GM21390 (cell line): ENCODE data around the gene MAGIX.

Experiments used
- ATAC-seq: cut with Tn5 transposase; IDR thresholded peaks from one replicate; pipeline ENCODE4 v1.9.1; 2021; ENCODE audit not compliant: unreplicated experiment

Gene MAGIX

GRCh38 chrX:49179358-49179757 lies 16.8 kb downstream of the MAGIX start:
- no peak for ATAC-seq

DNA sequence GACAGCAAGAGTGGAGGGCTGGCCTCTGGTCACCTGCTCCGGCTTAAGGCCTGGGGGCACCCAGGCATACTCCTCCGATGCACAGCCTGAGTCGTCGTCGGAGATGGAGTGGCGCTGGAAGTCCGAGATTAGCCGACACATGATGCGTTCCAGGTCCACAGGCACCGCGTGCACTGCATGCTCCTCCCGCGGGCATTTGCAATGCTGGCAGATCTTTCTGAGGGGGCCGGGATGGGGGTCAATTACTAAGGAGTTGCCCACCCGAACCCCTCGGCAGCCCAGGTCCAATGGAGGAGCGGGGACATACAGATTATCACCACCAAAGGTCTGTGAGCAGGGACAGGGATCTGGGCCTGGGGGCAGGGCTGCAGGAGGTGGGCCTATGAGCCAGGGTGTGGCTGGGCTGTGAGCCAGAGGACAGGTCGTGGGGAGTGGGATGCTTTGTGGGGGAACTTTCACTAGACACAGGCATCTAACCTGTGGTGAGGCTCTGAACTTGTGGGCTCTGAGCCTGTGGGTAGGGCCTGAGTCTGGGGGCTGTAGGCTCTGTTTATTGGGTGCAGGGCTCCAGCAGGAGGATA lies 21.2 kb downstream of the MAGIX start:
- no peak for ATAC-seq

DNA sequence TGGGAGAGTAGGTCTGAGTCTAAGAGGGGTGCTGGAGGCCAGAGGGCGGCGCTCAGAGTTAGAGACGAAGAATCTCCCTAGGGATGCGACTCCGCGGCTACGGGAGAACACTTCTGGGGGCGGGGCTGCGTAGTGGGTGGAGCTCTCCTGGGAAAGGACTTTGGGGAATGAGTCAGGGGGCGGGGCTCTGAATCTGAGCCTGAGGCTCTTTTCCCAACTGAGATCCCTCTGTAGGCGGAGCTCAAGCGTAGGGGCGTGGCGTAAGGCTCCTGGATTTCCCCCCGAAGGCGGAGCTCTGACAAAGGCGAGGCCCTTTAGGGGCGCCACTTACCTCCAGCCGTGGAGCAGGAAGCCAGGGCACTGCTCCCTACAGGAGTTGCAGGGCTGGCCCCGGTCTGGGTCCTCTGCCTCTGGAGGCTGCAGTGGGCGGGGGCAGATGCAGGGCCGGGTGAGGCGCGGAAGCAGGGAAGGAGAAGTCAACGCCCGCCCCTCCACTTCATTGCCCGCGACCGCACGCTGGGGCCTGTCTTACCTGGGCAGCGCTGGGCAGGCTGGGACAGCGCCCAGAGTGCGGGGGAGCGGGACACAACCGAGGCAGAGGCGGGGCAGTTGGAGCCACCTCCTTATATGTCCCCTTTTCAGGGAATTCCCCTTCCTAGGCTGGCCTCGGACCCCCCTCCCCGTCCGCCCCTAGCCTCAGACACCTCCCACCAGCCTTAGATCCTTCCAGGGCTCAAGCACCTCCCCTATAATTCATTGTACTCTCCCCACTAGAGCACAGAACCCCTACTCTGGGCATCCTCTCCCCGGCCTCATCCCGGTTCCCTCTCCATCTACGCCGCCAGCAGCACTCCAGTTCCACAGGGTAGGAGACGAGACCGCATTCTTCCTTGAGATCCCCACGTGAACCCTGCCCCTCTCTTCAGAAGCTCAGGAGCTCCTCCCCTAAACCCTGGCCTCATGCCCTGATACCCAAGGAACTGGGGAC lies 22.0 kb downstream of the MAGIX start:
- ATAC-seq = peak; percentile 42

DNA sequence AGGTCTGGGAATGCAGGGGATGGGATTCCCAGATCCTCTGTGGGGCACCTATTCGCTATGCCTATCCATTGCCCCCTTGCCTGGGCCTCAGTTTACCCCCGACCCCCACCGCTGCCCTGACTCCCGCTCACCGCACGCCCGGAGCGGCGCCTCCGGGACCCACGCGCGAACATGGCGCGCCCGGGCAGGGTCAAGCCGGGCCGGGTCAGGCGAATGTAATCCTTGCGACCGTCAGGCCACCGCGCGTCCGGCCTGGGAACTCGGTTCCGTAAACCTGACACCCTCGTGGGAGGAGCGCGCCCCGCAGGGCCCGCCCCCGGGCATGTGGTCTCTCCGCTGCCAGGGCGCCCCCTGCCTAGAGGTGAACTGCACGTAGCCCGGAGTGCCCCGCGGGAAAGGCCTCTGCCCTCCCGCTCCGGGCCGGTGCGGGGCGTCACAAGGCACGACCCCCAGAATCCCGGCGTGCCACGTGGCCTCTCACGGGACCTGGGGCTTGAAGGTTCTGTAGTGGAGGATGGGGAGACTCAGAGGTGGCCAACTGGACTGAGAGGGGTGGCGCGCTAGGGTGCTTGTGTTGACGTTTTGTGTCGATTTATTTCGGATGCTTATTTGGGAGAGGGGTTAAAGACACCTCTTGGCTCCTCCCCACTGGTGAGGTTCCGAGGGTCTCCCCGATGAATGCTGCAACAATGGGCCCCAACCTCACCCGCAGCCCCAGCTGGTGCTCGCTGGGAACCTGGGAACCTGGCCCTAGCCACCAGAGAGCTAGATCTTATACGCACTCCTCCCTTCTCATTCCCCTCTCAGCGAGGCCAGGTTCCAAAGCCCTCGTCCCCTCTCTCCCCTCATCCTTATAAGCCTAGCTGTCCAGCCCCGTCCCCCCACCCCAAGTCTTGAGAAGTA lies 23.8 kb downstream of the MAGIX start, which contains the start of gene PRICKLE3:
Gene PRICKLE3 (minus strand): TSS at position 249 of the 903 bp plus-strand sequence. CDS start 76 bp downstream, at position 173.
- peak; percentile 28 for ATAC-seq

- ATAC-seq = no peak
Observed at GRCh38 chrX:49187028-49187394, 24.5 kb downstream of the MAGIX start.

GRCh38 chrX:49187526-49187925 lies 25.0 kb downstream of the MAGIX start:
- no peak for ATAC-seq

- no peak for ATAC-seq
Observed at GRCh38 chrX:49188468-49189076, 26.0 kb downstream of the MAGIX start.

GRCh38 chrX:49189606-49190005 lies 27.0 kb downstream of the MAGIX start:
- ATAC-seq = no peak

DNA sequence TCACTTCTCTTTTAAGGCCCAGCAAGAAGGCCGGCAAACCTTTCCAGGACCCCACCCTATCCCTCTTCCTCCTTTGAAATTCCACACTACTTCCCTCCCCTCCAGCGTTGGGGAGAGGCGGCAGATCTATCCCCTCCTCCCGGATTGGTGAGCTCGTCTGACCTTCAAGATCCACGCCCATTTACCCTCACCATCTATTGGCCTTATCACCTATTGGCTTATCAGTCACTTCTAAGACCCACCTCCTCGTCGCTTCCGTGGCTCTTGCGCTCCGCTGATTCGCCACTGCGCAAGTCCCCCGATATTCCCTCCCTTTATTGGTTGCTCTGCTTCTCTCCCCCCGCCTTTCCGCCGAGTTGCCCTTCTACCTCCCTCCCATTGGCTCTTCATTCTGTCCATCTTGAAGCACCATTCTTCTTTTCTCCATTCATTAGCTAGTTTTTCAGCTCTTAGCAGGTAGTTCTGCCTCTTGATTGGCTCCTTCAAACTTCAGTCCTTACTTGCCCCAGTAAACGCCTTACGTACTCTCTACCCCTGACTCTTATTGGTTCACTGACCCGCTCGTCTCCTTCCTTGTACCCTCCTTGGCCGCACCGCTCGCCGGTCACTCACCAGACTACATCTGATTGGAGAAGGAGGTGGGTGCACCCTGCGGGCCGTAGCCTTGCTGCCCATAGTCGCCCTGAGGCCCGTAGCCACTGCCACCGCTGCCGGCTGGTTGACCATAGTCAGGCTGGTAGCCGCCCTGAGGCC lies 28.4 kb downstream of the MAGIX start:
- ATAC-seq = peak; percentile 86

DNA sequence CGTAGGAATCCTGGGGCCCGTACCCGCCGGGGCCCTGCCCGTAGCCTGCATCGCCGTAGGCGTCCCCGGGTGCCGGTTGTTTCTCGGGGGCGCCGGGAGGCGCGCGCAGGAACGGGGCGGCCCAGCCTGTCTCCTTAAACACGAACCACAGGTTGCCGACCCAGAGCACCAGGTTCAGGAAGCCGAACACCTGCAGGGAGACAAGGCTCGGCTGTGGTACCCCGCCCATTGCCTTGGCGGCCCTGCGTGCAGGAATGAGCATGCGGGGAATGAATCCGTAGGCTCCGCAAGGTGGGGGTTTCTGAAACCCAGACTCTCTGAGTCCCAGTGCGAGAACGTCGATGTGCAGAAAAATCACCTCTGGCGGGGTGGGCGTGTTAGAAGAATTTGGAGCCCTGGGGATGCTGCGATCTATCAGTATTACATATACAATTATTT lies 29.0 kb downstream of the MAGIX start:
- ATAC-seq = no peak

GRCh38 chrX:49192722-49193328 lies 30.3 kb downstream of the MAGIX start:
- ATAC-seq = no peak

GRCh38 chrX:49193542-49193964 lies 31.0 kb downstream of the MAGIX start:
- ATAC-seq = no peak

- ATAC-seq = no peak
Observed at GRCh38 chrX:49197543-49198087, 35.1 kb downstream of the MAGIX start.

DNA sequence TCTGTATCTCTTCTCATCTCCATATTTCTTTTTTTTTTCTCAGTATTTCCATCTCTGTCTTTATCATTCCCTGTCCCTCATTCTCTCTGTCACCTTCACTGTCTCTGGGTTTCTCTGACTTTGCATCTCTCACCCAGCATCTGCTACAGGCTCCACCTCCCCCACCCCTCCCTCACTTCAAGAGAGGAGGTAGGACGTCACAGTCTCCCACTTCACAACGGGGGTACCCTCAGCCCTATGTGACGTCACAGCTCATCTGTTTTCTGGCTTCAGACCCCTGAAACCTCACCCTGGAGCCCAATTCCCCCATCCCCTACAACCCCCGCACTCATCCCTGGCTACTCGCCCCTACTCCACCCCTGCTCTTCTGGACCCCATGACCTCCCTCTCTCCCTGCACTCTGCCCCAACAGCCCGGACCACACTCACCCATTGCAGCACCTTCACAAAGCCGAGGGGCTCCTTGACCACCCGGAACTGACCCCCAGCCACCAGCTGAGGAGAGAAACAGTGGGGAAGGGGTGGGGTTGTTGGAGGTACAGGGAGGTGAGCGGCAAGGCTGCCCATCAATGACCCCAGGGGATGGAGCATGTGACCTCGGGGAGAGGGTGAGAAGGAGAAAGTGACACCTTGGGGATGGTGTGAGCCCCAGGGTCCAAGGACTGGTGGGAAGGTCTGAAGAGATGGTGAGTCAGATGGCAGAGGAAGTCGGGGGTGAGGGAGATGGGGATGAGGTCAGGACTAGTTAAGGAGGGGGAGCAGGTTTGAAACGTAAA lies 36.2 kb downstream of the MAGIX start:
- ATAC-seq = no peak

DNA sequence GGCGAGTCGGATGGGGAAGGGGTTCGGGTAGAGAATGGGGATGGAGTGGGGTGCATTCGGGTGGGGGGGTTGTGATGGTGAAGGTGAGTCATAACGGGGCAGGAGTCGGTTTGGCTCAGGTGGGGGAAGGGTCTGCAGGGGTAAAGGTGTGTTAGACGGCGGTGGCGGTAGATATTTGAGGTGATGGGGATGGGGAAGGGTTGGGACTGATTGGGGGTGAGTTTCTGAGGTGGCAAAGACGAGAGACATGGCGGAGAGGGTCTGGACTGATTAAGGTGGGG lies 36.7 kb downstream of the MAGIX start:
- ATAC-seq = no peak

- ATAC-seq = peak; percentile 93
Observed at GRCh38 chrX:49199906-49200771, 37.6 kb downstream of the MAGIX start, which contains the start of gene SYP. Gene SYP (minus strand): TSS chrX:49200193. CDS start chrX:49200186, 7 bp downstream.

DNA sequence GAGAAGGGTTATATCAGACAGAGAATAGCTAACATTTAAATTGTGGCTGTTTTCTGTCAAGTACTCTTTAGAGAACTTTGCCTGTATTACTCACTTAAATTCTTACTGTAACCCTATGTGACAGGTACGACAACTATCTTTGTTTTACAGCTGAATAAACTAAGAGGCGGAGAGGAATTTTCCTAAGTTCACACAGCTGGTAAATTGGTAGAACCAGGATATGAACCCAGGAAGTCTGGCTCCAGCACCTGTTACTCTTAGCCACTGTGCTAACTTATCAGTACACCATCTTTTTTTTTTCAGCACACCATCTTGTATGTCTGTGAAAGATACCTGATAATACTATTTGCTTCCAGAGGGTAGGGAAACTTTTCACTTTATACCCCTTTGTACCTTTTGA lies 39.5 kb downstream of the MAGIX start:
- no peak for ATAC-seq

DNA sequence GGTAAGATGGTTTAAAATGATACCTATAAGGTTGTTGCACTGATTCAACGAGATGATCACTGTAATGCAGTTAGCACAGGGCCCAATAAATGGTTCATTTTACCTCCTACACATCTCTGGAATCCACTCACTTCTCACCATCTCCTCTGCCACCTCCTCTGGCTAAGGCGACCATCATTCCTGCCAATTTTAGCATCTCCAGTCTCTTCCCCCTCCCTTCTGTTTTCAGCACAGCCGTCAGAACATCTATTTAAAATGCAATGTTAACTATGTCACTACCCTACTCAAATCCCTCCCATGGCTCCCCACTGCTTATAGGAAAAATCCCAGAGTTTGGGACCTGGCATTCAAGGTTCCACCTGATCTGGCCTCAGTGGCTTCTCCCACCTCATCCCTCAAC lies 41.0 kb downstream of the MAGIX start:
- ATAC-seq = no peak
